Stimulated activated CD4-positive, alpha-beta T cell treated with anti-CD3 and anti-CD28 coated beads, Interleukin-4, amount 100 ng/mL, for 48 hours (primary cell): Measurements from ENCODE around the gene ATP8B3.

Experiments used
- DNase-seq, 2 donors: peaks; one replicate each; pipeline ENCODE4 v3.0.0-alpha.2; 2020; ENCODE audit warnings: low read depth in 2 of 2

The ATP8B3 gene

GRCh38 chr19:1850809-1851653, 39.0 kb upstream of the ATP8B3 start:
- no peak for DNase-seq

- DNase-seq = no peak
Measured at GRCh38 chr19:1849886-1850398, 37.9 kb upstream of the ATP8B3 start.

- no peak for DNase-seq
Measured at GRCh38 chr19:1849132-1849474, 37.0 kb upstream of the ATP8B3 start.

- peak; percentile 96 to 97 for DNase-seq
Measured at GRCh38 chr19:1848399-1849131, 36.5 kb upstream of the ATP8B3 start, which contains the start of gene REXO1. Gene REXO1 (minus strand): TSS chr19:1848483. CDS start chr19:1848358, 125 bp downstream.

GRCh38 chr19:1847684-1848398, 35.8 kb upstream of the ATP8B3 start:
- DNase-seq = no peak

- no peak for DNase-seq
Measured at GRCh38 chr19:1847348-1847683, 35.2 kb upstream of the ATP8B3 start.

GRCh38 chr19:1846517-1847204, 34.6 kb upstream of the ATP8B3 start:
- DNase-seq = no peak

GRCh38 chr19:1845642-1846041, 33.6 kb upstream of the ATP8B3 start:
- DNase-seq = no peak

GRCh38 chr19:1845125-1845515, 33.0 kb upstream of the ATP8B3 start:
- no peak for DNase-seq

- DNase-seq = no peak
Measured at GRCh38 chr19:1844513-1845124, 32.5 kb upstream of the ATP8B3 start.

- no peak for DNase-seq
Measured at GRCh38 chr19:1843646-1844394, 31.7 kb upstream of the ATP8B3 start.

- no peak for DNase-seq
Measured at GRCh38 chr19:1843116-1843515, 31.0 kb upstream of the ATP8B3 start.

GRCh38 chr19:1841209-1841924, 29.3 kb upstream of the ATP8B3 start:
- no peak for DNase-seq

GRCh38 chr19:1840541-1841115, 28.6 kb upstream of the ATP8B3 start:
- no peak for DNase-seq

- no peak for DNase-seq
Measured at GRCh38 chr19:1839658-1840540, 27.8 kb upstream of the ATP8B3 start.

GRCh38 chr19:1837625-1838105, 25.6 kb upstream of the ATP8B3 start:
- DNase-seq = peak in 1 of 2 donors; percentile 74

- DNase-seq = no peak
Measured at GRCh38 chr19:1837222-1837565, 25.1 kb upstream of the ATP8B3 start.

GRCh38 chr19:1836458-1837221, 24.6 kb upstream of the ATP8B3 start:
- no peak for DNase-seq
